Tibial artery (tissue), 4 donors: ENCODE data around the gene C1orf210.

Experiments
- DNase-seq, 2 donors: peaks; one replicate each; pipeline ENCODE4 v3.0.0-alpha.2; 2019
- H3K27ac ChIP-seq, 2 donors: fragments of 200-600 bp; sonication (generic) in 1 of 2; 1 replicate in 1 of 2; 2 replicates in 1 of 2; pipeline ENCODE4 v1.5.1; 2018 to 2019; ENCODE audit warnings: mild to moderate bottlenecking in 1 of 2
- H3K27me3 ChIP-seq, 2 donors: fragments of 200-600 bp; sonication (generic) in 1 of 2; one replicate each; pipeline versions ENCODE4 v1.5.1 to v1.6.0; 2016 to 2019
- H3K36me3 ChIP-seq, 3 donors: fragments of 200-600 bp; sonication (generic) in 2 of 3; one replicate each; pipeline ENCODE4 v1.5.1; 2016 to 2019; ENCODE audit warnings: mild to moderate bottlenecking in 2 of 3
- H3K4me1 ChIP-seq, 4 donors: fragments of 200-600 bp; sonication (generic) in 2 of 4; 1 replicate in 3 of 4; 2 replicates in 1 of 4; pipeline ENCODE4 v1.5.1; 2016 to 2019
- H3K4me3 ChIP-seq, 2 donors: fragments of 200-600 bp; sonication (generic) in 1 of 2; 1 replicate in 1 of 2; 2 replicates in 1 of 2; pipeline ENCODE4 v1.5.1; 2018 to 2019; ENCODE audit warnings: mild to moderate bottlenecking in 2 of 2
- H3K9me3 ChIP-seq, 3 donors: fragments of 200-600 bp; sonication (generic) in 1 of 3; one replicate each; pipeline ENCODE4 v1.5.1; 2016 to 2019
- intact Hi-C: fragments of 100-400 bp; cut with DNase I; formaldehyde crosslinking; loops from one replicate; pipeline ENCODE4 v1.15.0; 2023; ENCODE audit warnings: low total_unique reads
- TF ChIP-seq, protein P1 (sequence below), 2 experiments: fragments of 200-600 bp in 1 of 2; fragments of 450-650 bp in 1 of 2; IDR thresholded peaks; one replicate each; pipeline ENCODE4 v1.5.1; 2017 to 2019; ENCODE audit warnings: antibody characterized with exemption in 2 of 2, mild to moderate bottlenecking in 1 of 2, moderate library complexity in 1 of 2

C1orf210 gene

DNA sequence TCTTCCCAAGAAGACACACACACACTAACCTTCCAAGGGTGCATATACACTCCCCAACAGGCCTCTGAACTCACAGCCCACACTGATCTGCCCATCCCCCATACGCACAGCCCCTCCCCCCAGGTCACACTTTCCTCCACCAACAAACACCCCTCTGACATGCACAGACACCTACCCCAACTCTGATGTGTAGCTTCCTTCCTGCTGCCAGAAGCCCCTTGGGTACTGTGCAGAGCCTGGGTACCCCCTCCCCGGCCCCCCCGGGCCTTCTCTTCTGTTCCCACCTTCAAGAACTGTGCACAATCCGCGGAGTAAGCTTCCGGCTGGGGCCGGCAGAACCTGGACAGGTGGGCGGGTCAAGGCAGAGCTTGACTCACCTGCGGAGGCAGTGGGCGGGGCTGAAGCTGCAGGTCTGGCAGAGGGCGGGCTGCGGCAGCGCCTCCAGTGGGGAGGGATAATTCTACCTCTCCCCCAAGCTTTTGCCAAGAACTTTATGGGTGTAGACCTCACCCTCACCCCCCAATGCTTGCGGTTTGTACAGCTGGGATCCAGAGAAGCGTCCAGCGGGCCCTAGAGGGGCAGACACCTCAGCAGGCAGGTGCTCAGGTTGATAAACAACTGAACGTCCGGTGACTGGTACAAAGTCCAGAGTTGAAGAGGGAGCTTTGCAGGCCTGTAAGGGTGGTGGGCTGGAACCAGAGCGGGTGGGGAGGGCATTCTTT is at the start of gene C1orf210:
C1orf210 (minus strand) TSS at position 313 of the 722 bp plus-strand sequence. CDS start 2,311 bp downstream, outside the sequence.
- Histone ChIP-seq H3K27me3 (peaks cover 0 to 10% of the 10 kb centered on the region in 2 donors), H3K4me1 (no peaks in the 10 kb centered on the region), H3K4me3 (no peak within 1 kb of the TSS), H3K9me3 (no peaks in the 10 kb centered on the region), H3K27ac (no peak within 1 kb of the TSS), H3K36me3 (no peaks in the 10 kb centered on the region)
- DNase-seq = no peak
- intact Hi-C loops = no loop called here
- TF ChIP-seq, protein P1, sequence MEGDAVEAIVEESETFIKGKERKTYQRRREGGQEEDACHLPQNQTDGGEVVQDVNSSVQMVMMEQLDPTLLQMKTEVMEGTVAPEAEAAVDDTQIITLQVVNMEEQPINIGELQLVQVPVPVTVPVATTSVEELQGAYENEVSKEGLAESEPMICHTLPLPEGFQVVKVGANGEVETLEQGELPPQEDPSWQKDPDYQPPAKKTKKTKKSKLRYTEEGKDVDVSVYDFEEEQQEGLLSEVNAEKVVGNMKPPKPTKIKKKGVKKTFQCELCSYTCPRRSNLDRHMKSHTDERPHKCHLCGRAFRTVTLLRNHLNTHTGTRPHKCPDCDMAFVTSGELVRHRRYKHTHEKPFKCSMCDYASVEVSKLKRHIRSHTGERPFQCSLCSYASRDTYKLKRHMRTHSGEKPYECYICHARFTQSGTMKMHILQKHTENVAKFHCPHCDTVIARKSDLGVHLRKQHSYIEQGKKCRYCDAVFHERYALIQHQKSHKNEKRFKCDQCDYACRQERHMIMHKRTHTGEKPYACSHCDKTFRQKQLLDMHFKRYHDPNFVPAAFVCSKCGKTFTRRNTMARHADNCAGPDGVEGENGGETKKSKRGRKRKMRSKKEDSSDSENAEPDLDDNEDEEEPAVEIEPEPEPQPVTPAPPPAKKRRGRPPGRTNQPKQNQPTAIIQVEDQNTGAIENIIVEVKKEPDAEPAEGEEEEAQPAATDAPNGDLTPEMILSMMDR (IDR thresholded peaks at IDR 0.05) = no peak

DNA sequence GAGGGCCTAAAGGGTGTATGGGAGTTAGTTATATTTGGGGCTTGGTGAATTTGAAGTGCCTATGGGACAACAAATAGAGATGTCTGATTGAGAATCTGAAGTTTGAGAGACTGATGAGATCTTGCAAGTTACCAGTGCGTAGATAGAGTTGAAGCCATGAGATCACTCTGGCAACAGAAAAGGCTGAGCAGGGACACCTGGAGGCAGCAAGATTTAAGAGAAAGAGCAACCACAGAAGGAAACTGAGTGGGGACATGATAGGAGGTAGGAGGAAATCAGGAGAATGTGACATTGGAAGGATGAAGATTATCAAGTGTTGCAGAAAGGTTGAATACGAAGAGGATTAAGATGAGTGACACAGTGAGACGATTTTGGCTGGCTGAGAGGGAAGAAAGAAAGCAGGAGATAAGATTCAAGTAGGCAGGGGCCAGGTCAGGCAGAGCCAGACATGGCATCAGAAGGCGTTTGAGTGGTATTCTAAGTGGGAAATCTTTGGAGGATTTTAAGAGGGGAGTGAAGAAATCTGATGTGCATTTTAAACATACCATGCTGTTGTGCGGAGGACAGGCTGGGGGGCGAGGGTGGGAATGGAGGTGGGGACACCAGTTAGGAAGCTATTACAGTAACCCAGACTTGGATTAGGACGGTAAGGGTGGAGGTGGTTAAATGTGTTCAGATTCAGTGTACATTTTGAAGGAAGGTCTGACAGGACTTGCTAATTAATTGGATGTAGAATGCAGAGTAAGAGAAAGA is 49.2 kb upstream of the C1orf210 start:
- no peaks in the 10 kb centered on the region for H3K9me3 ChIP-seq
- H3K4me3 ChIP-seq = no peak overlapping the region
- TF ChIP-seq, protein P1 (IDR thresholded peaks at IDR 0.05) = no peak
- H3K27ac ChIP-seq = no peak overlapping the region
- intact Hi-C loops = no loop called here
- H3K4me1 ChIP-seq = peaks cover 0 to 9% (median 5%) of the 10 kb centered on the region in 4 donors
- no peaks in the 10 kb centered on the region for H3K36me3 ChIP-seq
- H3K27me3 ChIP-seq = no peaks in the 10 kb centered on the region
- peak in 1 of 2 donors; percentile 12 for DNase-seq

DNA sequence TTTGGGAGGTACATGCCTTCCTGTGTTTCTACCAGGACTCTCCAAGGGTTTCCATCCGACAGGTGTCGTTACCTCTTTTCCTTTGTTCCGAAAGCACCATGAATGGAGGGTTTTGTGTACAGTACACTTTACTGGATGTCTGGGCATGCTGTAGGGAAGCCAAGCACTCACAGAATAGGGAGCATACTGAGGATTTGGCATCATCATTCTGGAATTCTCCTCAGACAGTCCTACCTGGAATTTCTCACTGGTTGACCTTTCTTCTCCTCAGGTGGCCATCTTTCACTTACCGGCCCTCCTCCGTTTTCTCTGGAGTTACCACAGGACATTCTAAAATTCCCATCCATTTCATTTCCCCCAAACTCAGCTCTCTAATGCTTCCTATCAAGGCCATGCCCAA is 46.3 kb upstream of the C1orf210 start:
- TF ChIP-seq, protein P1 (IDR thresholded peaks at IDR 0.05) = no peak
- intact Hi-C loops = no loop called here
- no peak overlapping the region for H3K27ac ChIP-seq
- H3K4me3 ChIP-seq = no peak overlapping the region
- no peaks in the 10 kb centered on the region for H3K36me3 ChIP-seq
- H3K4me1 ChIP-seq = peaks cover 0 to 11% (median 5%) of the 10 kb centered on the region in 4 donors
- peak in 1 of 2 donors; percentile 1 for DNase-seq
- no peaks in the 10 kb centered on the region for H3K27me3 ChIP-seq
- H3K9me3 ChIP-seq = peaks cover 0 to 5% (median 4%) of the 10 kb centered on the region in 3 donors

DNA sequence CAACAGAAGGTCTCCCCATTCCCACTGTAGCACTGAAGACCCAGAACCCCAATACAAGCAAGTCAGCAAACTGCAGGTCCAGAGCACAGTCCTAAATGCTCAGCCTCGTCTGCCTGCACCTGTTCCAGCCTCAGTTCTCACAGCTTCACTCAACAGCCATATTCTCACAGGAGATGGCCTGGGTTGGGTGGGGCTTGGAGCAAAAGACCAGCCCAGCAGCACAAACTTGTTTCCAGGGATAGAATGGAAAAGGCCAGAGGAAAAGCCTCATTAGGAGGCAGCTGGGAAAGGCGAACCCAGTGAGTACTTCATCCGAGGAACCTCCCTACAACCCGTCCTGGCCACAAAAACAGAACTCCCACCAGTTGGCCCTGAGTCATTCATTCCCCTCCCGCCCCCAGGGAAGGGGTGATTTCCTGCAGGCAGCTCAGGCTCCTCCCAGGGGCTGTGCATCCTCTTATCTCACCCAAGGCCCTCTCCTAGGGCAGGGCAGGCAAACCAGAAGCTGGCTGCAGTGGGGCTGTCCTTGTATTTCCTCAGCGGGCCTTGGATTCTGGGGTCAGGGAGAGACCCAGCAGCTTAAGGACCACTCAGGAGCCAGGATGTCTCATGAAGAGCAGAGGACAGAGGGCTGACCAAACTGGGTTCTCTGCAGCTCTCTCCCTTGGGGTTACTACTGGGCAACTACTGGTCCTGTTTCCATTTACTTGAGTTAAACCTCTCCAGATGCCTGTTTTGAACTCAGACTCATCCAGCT is 44.8 kb upstream of the C1orf210 start:
- peak; percentile 38 to 69 for DNase-seq
- intact Hi-C loops = no loop called here
- TF ChIP-seq, protein P1 (IDR thresholded peaks at IDR 0.05) = no peak
- Histone ChIP-seq H3K9me3 (peaks cover 0 to 8% (median 4%) of the 10 kb centered on the region in 3 donors), H3K4me3 (no peak overlapping the region), H3K4me1 (peaks cover 0 to 11% (median 5%) of the 10 kb centered on the region in 4 donors), H3K27me3 (no peaks in the 10 kb centered on the region), H3K36me3 (no peaks in the 10 kb centered on the region), H3K27ac (no peak overlapping the region)

DNA sequence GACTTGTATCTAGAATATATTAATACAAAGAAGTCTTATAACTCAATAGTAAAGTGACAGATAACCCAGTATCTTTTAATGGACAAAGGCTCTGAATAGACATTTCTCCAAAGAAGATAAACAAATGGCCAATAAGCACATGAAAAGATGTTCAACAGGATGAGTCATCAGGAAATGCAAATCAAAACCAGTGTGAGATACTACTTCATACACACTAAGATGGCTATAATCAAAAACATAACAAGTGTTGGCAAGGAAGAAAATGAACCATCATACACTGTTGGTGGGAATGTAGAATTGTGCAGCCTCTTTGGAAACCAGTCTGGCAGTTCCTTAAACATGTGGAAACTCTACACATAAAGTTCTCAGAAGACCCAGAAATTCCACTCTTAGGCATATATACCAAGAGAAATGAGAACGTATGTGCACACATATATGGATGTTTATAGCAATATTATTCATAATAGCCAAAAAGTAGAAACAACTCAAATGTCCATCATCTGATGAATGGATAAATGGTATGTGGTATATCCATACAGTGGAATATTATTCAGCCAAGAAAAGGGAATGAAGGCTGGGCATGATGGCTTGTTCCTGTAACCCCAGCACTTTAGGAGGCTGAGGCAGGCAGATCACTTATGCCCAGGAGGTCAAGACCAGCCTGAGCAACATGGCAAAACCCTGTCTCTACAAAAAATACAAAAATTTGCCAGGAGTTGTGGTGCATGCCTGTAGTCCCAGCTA is 42.3 kb upstream of the C1orf210 start:
- no peak overlapping the region for H3K4me3 ChIP-seq
- intact Hi-C loops = no loop called here
- no peak overlapping the region for H3K27ac ChIP-seq
- peaks cover 0 to 8% (median 0%) of the 10 kb centered on the region in 3 donors for H3K36me3 ChIP-seq
- H3K27me3 ChIP-seq = no peaks in the 10 kb centered on the region
- TF ChIP-seq, protein P1 (IDR thresholded peaks at IDR 0.05) = no peak
- H3K4me1 ChIP-seq = peaks cover 0 to 11% (median 5%) of the 10 kb centered on the region in 4 donors
- H3K9me3 ChIP-seq = peaks cover 0 to 13% (median 4%) of the 10 kb centered on the region in 3 donors
- DNase-seq = no peak
